NCI-H774 (cell line): ENCODE results near the gene SAMD4B.
"Not testable (repeated sequence)": the region's sequence is repeated elsewhere in the genome, so short reads cannot be mapped to it uniquely, and the experiment has no call there.

ENCODE experiments used
- DNase-seq: peaks from one replicate; lab custom pipeline; 2025; lab: John Stamatoyannopoulos, UW

The SAMD4B gene

DNA sequence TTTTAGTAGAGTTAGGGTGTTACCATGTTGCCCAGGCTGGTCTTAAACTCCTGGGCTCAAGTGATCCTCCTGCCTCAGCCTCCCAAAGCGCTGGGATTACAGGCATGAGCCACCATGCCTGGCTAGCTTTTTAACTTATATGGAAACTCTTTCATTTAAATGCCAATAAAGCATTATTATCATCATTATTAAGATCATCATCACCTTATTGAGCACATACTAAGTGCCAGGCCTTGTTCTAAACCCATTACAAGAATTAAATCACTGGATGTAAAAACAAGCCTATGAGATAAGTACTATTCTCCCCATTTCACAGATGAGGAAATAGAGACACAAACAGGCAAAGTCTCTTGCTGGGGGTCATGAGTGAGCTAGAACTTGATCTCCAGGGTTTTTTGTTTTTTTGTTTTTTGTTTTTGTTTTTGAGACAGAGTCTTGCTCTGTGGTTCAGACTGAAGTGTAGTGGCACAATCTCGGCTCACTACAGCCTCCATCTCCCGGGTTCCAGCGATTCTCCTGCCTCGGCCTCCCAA is 7.7 kb upstream of the SAMD4B start:
- no peak for DNase-seq

DNA sequence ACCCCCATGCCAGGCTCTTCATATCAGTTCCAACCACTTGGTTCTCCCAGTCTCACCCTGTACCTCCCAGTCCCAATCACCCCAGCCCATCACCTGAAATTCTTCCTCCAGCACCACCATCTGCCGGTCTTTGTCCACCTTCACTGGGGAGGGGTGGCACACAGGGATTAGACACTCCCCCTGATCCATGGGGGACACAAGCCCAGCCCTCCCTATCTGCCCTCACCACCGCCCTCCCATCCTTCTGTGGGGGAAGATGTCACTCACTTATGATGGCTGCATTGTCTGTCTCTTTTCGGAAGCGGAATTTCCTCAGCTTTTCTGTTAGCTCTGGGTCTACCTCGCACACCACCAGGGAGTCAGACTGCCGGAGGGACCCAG is 7.1 kb upstream of the SAMD4B start:
- no peak for DNase-seq

DNA sequence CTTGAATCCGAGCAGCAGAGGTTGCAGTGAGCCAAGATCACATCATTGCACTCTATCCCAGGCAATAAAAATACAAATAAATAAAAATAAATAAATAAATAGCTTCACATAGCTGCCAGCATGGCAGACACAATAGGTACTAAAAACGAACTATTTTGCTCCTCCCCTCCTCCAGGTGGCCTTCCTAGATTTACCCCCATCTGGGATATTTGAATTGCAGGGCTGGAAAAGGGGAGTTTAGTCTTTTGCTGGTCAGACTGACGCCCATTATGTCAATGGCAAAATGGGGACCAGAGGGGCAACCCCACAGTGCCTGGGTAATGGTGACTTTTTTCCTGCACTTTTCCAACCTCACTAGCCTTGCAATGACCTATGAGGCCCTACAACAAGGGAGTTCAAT is 5.7 kb upstream of the SAMD4B start:
- no peak for DNase-seq

DNA sequence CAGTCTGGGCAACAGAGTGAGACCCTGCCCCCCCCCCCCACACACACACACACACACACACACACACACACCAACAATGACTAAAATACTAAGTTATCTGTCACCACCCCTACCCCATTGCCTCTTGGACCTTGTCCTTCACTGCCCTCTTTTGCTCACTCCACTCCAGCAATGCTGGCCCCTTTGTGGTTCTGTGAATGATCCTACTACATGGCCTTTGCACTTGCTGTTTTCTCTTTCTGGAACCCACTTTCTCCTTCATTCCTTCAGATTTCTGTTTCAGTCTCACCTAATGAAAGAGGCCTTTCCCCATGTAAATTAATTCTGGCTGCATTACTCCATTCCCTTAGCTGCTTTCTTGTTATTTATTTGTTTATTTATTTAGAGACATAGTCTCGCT is 2.5 kb upstream of the SAMD4B start:
- no peak for DNase-seq

DNA sequence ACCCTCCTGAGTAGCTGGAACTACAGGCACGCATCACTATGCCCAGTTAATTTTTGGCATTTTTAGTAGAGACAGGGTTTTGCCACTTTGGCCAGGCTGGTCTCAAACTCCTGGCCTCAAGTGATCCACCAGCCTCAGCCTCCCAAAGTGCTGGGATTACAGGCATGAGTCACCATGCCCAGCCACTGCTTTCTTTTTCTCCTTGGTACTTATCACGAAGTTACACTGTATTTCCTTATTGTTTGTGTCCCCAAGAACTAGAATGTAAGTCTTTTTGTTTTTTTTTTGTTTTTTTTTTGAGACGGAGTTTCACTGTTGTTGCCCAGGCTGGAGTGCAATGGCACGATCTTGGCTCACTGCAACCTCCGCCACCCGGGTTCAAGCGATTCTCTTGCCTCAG is 2.1 kb upstream of the SAMD4B start:
- not testable (repeated sequence) for DNase-seq

DNA sequence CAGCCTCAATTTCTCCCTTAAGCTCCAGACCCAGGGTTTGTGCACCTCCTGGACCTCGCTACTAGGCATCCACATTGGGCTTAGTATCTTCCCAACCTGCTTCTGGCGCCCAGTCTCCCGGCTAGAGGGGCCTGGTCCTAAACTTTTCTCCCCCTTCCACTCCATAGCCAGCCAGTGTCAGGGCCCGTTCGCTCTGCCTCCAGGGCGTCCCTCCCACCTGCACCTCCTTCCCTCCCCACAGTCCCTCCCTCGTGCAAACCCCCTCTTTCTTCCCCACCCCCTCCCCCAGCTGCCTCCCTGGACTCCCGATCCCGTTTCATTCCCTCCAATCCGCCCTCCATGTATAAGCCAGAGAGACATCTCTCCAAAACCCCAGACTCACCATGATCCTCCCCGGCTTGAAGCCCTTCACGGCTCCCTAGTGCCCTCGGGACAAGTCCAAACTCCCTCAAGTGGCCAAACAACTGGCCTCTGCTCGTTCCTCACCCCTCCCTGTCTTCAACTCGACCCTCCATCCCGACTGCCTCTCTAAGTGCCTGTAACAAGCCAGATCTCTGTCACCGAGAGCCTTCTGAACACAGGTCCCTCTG is 997 bp upstream of the SAMD4B start:
- DNase-seq, result no peak

DNA sequence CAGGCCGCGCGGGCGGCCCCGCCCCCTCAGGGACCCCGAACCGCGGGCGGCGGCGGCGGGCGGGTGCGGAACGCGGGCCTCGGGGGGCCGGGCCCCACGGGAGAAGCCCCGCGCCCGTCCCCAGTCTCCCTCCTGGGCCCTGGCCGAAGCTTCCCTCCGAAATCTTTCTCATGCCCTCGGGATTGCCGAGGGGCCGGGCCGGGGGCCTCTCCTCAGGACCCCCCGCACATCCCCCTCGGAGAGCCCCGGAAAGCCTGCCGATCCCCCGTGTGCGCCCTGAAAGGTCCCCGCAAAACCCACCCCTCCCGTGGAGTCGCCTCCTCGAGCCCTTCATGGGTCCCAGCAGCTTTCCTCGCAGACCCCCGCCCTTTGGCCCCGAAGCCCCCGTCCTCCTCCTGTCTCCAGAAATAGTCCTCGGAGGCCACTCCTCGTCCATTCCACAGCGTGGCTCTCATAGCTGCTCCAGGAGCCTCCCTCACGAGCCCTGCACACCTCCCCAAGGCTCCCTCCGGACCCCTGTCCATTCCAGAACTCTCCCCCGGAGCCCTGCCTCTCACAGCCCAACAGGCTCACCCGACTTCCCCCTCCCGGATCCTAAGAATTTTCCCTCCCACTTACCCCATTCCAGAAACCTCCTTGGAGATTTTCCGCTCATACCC is 555 bp downstream of the SAMD4B start:
- DNase-seq, result no peak

DNA sequence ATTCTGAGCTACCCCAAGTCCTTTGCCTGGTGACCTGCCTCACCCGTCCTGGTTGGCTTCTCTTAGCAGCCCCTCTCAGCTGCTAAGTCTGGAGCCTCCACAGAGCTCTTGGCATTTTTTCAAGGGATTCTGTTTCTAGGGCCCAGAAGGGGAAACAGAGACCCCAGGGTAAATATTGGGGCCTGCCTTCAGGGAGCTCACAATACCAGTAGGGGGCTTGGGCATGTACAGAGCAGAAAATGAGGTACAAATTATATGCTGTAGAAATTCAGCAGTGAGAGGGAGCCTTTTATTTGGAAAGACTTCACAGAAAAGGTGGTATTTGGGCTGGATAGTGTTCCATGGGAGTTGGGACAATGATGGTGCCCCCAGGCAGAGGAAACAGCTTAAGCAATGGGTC is 3.7 kb downstream of the SAMD4B start:
- no peak for DNase-seq

DNA sequence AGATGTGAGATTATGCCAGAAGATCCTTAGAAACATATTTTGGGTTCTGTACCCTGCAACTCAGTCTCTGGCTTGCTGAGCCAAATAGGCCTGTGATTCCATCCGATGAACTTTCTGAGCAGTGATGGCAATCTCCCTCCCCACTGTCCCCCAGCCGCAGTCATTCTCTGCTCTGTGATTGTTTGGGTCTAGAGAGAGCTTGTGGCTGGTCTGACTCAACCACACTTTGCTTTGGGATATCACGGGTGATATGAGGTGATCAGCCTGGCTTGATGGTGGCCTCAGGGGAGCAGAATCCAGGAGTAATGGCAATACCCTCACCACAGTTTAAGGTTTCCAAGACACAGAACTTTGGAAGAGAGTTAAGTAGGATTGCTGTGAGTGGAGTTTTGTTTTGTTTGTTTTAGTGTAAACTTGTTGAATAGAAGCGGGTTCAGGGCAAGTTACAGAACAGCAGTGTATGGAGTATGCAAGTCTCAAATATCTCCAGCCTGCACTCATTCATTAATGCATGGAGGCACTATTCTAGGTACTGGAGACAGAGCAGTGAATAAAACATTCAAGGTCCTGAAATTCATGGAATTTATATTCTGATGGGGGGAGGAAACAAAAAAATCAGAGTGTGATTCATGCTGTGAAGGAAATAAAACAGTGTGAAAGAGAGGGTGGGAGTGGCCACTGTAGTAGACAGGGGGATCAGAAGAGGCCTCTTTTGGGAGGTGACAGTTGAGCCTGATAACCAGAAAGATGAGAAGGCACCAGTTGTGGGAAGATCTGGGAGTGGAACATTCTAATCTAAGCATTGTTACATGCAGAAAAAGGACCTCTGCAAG is 5.3 kb downstream of the SAMD4B start:
- no peak for DNase-seq

DNA sequence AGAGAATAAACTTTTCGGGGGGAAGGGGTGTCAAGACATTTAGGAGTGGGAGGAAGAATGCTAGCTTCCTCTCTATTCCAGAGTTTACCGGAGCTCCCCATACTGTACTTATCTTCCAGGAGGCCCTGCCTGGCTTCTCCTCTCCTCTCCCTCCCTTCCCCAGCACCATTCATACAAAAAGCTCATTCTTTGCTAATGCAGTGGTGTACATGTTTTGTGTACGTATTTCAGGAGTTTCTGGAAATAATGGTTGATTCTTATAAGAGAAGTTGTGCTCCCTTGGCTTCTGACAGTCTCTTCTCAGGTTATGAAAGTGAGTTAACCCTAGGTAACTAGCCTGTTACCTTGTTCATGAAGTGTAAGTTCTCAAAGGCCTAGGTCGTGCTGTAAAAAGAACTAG is 7.1 kb downstream of the SAMD4B start:
- no peak for DNase-seq

DNA sequence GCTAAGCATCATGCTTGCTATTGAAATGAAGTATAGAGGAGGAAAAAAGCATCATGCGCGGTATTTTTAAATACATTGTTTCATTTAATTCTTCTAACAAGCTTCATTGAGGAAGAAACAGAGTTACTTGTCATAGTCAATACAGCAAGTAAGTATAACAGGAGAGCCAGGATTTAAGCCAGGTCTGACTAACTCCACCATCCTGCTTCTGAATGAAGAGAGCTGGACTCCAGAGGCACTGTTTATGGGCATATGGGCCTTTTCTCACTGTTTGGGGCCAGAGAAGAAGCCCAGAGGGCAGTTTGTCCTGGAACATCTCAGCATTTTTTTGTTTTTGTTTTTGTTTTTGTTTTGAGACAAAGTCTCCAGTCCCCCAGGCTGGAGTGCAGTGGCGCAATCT is 7.9 kb downstream of the SAMD4B start:
- no peak for DNase-seq

DNA sequence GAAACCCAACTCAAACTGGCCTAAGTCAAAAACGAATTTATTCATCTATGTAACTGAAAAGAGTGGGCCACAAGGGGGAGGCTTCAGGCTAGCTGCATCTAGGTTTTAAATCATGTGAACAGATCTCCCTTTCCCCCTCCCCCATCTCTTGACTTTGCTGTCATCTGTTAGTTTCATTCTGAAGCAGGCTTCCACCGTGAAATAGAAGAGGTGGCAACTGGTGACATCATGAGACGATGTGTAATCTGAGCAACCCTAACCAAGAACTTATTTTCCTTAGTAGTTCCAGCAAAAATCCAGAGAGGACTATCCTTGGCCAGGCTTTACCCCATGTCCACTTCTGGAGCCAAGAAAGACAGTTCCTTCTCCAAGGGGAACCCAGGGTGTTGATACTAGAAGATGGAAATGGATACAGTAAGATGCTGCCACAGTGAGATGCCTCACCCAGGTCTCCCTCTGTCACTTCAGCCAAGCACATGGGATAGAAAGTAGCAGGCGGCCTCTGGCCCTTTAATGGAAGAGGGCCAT is 9.4 kb downstream of the SAMD4B start:
- DNase-seq, result no peak

DNA sequence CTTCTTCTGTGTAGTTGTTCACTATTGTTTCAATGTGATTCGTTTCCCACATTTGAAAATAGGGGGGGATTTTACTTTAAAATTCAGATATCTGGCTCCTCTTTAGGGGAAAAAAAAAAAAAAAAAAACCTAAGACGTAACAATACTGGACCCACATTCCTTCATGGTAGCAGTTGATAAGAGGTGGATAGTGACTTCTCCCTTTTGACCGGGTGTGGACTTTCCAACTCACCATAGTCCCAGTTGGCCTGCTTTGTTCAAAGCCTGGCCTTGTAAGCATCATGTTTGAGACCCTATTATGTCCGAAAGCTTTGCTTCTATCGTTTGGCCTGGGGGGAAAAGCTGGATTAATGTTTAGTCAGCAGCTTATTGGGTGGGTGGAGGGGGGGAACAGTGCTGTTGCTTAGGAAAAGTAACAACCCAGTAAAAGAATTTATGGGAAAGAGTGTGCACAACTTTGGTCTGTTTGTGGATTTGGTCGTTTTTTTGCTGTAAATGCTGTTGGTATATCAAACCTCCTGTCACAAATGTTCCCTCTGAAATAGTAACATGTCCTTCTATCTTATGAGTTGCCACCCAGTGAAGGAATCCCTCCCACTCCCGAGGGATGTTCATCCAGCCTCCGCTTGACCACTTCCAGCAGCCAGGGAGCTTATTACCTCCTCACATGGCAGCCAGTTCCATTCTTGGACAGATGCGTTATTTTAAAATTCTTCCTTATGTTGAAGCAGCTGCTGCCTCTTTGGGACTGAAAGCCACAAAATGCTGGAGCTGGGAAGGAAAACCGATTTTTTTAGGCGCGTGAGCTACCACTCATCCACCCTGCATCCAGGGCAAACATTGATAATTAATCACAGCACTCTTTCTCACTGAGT is 10.4 kb downstream of the SAMD4B start:
- DNase-seq, result no peak

DNA sequence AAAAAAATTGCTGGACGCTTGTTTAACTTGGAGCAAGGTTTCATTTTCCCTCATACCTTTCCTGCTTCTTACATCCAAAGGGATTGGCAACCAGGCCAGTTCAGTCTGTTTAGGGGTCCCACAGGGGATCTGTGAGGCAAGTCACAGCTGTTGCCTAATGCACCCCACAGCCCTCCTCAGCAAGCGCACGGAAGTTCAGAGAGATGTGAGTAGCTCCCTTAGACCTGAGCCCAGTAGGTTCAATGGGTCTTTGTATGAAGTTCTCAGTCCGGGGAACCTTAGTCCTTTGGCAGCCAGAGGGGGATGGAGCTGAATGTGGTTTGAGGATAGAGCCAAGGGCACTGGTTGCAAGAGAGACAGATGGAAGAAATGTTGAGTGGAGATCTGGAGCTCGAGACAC is 13.0 kb downstream of the SAMD4B start:
- DNase-seq, result no peak

DNA sequence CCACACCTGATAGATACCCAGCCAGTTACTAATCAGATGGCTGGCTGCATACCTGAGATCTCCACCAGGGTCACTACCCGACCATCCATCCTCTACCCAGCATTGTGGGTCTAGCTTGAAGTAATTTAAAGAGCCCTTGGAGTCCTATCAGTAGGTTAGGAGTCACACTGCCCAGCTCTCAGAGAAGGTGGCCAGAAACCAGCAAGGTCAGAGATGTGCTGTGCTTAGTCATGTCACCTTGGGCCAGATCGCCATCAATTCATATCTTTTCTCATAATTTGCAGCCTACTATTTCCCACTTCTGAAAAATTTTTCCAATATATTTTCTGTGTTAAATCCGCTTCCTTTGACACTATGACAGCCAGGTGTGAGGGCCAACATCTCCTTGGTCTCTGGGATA is 13.9 kb downstream of the SAMD4B start:
- no peak for DNase-seq

DNA sequence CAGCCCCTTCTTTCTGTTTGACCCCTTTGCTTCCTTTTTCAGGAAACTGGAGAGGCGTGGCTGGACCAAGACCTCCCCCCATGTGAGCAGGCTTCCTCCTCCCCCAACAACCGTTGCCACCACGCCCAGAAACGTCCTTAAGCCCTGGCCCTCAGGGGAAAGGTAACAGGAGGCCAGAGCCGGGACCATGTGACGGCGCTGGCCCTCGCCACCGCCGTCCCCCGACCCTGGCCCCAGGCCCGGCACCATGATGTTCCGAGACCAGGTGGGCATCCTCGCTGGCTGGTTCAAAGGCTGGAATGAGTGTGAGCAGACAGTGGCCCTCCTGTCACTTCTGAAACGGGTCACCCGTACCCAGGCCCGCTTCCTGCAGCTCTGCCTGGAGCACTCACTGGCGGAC is 14.4 kb downstream of the SAMD4B start:
- DNase-seq, result no peak

DNA sequence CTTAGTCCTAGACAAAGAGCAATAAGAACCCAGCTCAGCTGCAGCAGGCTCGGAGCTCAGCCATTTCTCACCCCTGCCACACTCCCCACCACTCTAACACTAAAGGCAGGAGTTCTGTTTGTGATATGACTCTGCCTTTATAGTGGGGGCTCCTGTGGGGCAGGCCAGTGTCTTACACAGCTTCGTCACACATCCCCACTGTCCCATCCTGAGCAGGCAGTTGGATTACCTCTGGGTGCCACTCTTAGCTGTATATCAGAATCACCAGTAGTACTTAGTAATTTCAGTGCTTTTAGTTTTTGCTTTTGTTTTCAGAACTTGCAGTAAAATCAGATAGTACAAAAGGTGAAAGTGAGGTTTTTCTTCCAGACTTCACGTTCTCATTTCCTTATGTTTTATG is 16.8 kb downstream of the SAMD4B start:
- no peak for DNase-seq

DNA sequence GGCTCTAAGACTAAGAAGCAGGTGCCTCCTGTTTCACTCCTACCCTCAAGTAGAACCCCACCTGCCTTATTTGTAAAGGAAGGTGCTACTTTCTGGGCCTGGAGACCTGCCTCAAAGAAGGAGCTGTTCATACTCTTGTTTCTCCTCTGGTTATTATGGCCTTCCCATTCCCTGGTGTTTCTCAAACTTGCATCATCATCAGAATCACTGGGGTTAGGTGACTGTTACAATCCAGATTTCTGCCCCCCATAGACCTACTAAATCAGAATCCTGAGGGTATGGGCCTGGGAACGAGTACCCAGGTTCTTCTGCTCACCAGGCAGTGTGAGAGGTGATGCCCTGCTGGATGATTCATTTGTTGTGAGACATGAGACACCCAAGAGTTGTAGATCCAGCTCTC is 18.4 kb downstream of the SAMD4B start:
- no peak for DNase-seq

DNA sequence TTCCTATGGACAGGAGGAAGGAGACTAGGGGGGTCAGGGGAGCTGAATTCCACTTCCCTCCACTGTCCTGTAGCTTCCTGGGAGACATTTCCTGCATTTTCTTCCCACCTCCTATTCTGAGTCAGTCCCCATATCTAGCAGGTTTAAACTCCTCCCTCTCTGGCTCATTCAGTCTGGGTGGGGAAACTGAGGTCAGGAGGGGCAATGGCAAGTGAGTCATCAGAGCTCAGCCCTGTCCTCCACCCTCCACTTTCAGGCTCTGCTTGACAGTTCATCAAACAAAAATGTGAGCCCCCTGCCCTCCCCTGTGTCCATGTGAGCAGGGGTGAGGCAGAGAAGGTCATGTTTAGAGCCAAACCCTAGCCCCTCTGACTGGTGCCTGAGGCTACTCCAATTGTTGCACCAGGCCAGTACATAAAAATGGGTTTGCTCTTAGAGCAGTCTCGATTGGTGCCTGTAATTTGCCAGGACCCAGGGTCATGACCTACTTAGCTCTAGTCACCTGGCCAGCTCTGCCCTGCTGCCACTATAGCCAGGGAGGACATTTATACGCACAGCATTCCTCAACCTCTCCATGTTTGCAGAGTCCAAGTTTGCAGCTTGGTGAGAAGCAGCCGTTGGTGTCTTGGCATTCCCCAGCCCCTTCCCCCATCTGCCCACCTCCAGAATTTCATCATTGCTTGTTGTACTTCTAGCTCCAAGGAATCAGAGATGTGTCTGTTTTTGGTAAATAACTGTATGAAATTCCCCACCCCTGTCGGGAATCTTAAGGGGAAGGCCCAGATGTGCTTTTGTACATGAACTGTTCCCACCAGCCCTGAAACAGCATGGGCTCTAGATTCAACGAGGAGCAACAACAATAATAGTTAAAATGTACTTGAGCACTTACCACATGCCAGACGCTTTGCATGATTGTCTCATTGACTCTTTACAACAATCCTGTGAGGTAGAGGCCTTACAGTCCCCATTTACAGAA is 20.7 kb downstream of the SAMD4B start:
- no peak for DNase-seq

DNA sequence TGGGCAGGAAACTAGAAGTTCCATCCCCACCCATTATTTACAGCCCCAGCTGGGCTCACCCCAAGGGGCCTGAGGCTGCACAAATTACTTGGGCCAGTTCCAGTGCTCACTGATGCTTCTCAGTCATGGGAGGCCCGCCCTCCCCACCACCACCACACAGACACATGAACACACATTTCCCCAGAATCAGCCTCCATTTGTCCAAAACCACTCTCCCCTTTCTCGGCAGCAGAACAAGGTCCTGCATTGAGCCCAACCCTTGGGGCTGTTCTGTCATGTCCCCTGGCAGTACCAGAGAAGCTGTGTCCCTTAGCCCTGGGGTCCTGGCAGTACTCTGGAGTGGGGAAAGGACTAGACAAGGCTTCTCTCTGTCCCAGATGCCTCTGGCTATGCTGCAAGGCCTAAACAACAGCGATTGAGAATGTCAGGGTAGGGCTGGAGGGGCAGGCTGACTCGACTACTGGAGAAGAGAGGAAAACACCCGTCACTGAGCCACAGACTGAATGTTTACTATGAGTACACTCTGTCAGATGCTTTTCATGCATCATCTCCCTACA is 21.8 kb downstream of the SAMD4B start:
- no peak for DNase-seq
